Measurements from ENCODE around the gene CCSER2. TPM values are rescaled to one million over a fixed set of nuclear protein-coding genes. Genes with fewer than 3 reads are reported as not detected.
"Not testable (repeated sequence)": the region's sequence is repeated elsewhere in the genome, so short reads cannot be mapped to it uniquely, and the experiment has no call there.

Gene CCSER2
- total RNA-seq, 2 experiments from 2014 or later, result 56.9 to 57.5 TPM

GRCh38 chr10:84524435-84524834 is 196.0 kb downstream of the CCSER2 start:
- intact Hi-C loops (cut with micrococcal nuclease), result no loop called here
- no peak for TF ChIP-seq CTCF (IDR thresholded peaks at IDR 0.05)
- DNase-seq (no peak), ATAC-seq (no peak)
- ChIA-PET CTCF (interaction anchor here (2.3 kb wide), 1 partner anchor 13 kb away, joined by 6 read pairs; no protein-coding TSS in a partner anchor), POLR2A (no interaction called here)
- Mint-ChIP-seq H3K27me3 (no peaks in the 10 kb centered on the region), H3K9me3 (peaks cover 6% of the 10 kb centered on the region), H3K27ac (no peak overlapping the region), H3K4me3 (no peak overlapping the region), H3K36me3 (ENCODE audit: low read depth) (no peaks in the 10 kb centered on the region), H3K4me1 (ENCODE audit: low read depth) (peaks cover 3% of the 10 kb centered on the region)

GRCh38 chr10:84525120-84525806 is 196.9 kb downstream of the CCSER2 start:
- CTCF ChIA-PET, result interaction anchor here (1.0 to 2.3 kb wide), 4 partner anchors 12 to 150 kb away, joined by 3 to 6 read pairs (median 4); no protein-coding TSS in a partner anchor
- Mint-ChIP-seq H3K27me3 (no peaks in the 10 kb centered on the region), H3K4me3 (no peak overlapping the region), H3K27ac (no peak overlapping the region), H3K36me3 (ENCODE audit: low read depth) (no peaks in the 10 kb centered on the region), H3K4me1 (ENCODE audit: low read depth) (peaks cover 3% of the 10 kb centered on the region), H3K9me3 (peaks cover 6% of the 10 kb centered on the region)
- POLR2A ChIA-PET, result no interaction called here
- DNase-seq (no peak), ATAC-seq (no peak)
- intact Hi-C loops (cut with micrococcal nuclease), result no loop called here
- no peak for TF ChIP-seq CTCF (IDR thresholded peaks at IDR 0.05)

- CTCF ChIA-PET, result interaction anchor here (1.0 to 2.3 kb wide), 4 partner anchors 11 to 151 kb away, joined by 3 to 6 read pairs (median 4); no protein-coding TSS in a partner anchor
- H3K4me3 Mint-ChIP-seq; H3K4me1 Mint-ChIP-seq (ENCODE audit: low read depth); H3K36me3 Mint-ChIP-seq (ENCODE audit: low read depth); POLR2A ChIA-PET; H3K27me3 Mint-ChIP-seq; intact Hi-C loops (cut with micrococcal nuclease); H3K27ac Mint-ChIP-seq; DNase-seq; H3K9me3 Mint-ChIP-seq; ATAC-seq: not testable (repeated sequence)
Measured at GRCh38 chr10:84525807-84526182, 197.4 kb downstream of the CCSER2 start.

- DNase-seq; H3K27ac Mint-ChIP-seq; H3K4me3 Mint-ChIP-seq; POLR2A ChIA-PET; H3K27me3 Mint-ChIP-seq; H3K36me3 Mint-ChIP-seq (ENCODE audit: low read depth); ATAC-seq; H3K9me3 Mint-ChIP-seq; CTCF ChIA-PET; intact Hi-C loops (cut with micrococcal nuclease); H3K4me1 Mint-ChIP-seq (ENCODE audit: low read depth): not testable (repeated sequence)
Measured at GRCh38 chr10:84527386-84527785, 199.0 kb downstream of the CCSER2 start.

- H3K27ac Mint-ChIP-seq; H3K27me3 Mint-ChIP-seq; H3K4me3 Mint-ChIP-seq; intact Hi-C loops (cut with micrococcal nuclease); H3K4me1 Mint-ChIP-seq (ENCODE audit: low read depth); ATAC-seq; POLR2A ChIA-PET; H3K36me3 Mint-ChIP-seq (ENCODE audit: low read depth); DNase-seq; H3K9me3 Mint-ChIP-seq: not testable (repeated sequence)
- CTCF ChIA-PET, result interaction anchor here (1.3 to 4.3 kb wide), 3 partner anchors 8 to 262 kb away, joined by 4 to 29 read pairs (median 21); no protein-coding TSS in a partner anchor
Measured at GRCh38 chr10:84528526-84528925, 200.1 kb downstream of the CCSER2 start.

- ChIA-PET POLR2A (no interaction called here), CTCF (interaction anchor here (0.7 to 4.3 kb wide), 7 partner anchors 10 to 274 kb away, joined by 4 to 29 read pairs (median 6); no protein-coding TSS in a partner anchor)
- no peak overlapping the region for H3K4me3 Mint-ChIP-seq
- peaks cover 3% of the 10 kb centered on the region for H3K9me3 Mint-ChIP-seq
- no peaks in the 10 kb centered on the region for H3K36me3 Mint-ChIP-seq (ENCODE audit: low read depth)
- no peak for TF ChIP-seq CTCF (IDR thresholded peaks at IDR 0.05)
- H3K27ac Mint-ChIP-seq, result no peak overlapping the region
- DNase-seq (no peak), ATAC-seq (no peak)
- peaks cover 5% of the 10 kb centered on the region for H3K4me1 Mint-ChIP-seq (ENCODE audit: low read depth)
- H3K27me3 Mint-ChIP-seq, result no peaks in the 10 kb centered on the region
- intact Hi-C loops (cut with micrococcal nuclease), result no loop called here
Measured at GRCh38 chr10:84530724-84531325, 202.4 kb downstream of the CCSER2 start.

Data from activated CD8-positive, alpha-beta T cell treated with anti-CD3 and anti-CD28 coated beads for 36 hours (primary cell).